Measurements from ENCODE around the gene IFI30.

IFI30 gene

DNA sequence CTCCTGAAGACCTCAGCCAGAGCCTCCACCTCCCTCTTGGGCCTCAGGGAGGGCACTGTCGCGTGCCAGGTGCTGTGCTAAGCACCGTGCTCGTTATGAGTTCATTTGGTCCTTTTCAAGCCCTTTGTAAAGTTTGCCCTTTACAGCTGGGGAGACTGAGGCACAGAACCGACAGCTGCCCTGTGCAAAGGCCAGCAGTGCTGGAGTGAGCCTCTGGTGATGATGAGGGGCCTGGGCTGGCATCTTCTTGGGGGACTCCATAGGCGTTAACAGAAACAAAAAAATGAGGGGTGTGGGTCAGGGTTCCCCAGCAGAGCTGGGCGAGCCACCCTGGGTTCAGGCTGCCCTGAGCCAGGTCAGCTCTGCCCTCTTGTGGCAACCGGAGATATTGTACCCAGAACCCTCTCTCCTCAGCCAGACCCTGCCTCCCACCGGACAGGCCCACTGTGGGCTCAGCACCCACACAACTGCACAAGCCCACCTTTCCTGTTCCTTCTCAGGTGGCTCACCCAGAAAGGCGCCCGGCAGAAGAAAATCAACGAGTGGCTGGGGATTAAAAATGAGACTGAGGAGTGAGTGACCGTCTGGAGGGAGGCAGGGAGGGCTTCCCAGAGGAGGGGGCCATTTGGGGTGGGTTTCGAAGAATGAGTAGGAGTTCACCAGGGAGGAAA, 5.5 kb upstream of the IFI30 start:
- Histone ChIP-seq H3K27me3 (no peaks in the 10 kb centered on the region), H3K36me3 (peaks cover 26 to 66% (median 55%) of the 10 kb centered on the region in 3 donors), H3K4me1 (peaks cover 0 to 2% (median 1%) of the 10 kb centered on the region in 4 donors), H3K27ac (no peak overlapping the region), H3K9me3 (no peaks in the 10 kb centered on the region), H3K4me3 (no peak overlapping the region)
- DNase-seq, result no peak
- intact Hi-C loops (cut with DNase I; ENCODE audit: low total_unique reads), result no loop called here
- TF ChIP-seq, protein P1, sequence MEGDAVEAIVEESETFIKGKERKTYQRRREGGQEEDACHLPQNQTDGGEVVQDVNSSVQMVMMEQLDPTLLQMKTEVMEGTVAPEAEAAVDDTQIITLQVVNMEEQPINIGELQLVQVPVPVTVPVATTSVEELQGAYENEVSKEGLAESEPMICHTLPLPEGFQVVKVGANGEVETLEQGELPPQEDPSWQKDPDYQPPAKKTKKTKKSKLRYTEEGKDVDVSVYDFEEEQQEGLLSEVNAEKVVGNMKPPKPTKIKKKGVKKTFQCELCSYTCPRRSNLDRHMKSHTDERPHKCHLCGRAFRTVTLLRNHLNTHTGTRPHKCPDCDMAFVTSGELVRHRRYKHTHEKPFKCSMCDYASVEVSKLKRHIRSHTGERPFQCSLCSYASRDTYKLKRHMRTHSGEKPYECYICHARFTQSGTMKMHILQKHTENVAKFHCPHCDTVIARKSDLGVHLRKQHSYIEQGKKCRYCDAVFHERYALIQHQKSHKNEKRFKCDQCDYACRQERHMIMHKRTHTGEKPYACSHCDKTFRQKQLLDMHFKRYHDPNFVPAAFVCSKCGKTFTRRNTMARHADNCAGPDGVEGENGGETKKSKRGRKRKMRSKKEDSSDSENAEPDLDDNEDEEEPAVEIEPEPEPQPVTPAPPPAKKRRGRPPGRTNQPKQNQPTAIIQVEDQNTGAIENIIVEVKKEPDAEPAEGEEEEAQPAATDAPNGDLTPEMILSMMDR (IDR thresholded peaks at IDR 0.05), result peak; percentile 68 to 73

- intact Hi-C loops (cut with DNase I; ENCODE audit: low total_unique reads), result no loop called here
- no peak for DNase-seq
- Histone ChIP-seq H3K27ac (no peak overlapping the region), H3K9me3 (no peaks in the 10 kb centered on the region), H3K4me3 (no peak overlapping the region), H3K36me3 (peaks cover 19 to 59% (median 48%) of the 10 kb centered on the region in 3 donors), H3K4me1 (peaks cover 0 to 8% (median 6%) of the 10 kb centered on the region in 4 donors), H3K27me3 (no peaks in the 10 kb centered on the region)
- TF ChIP-seq, protein P1 (IDR thresholded peaks at IDR 0.05), result no peak
Observed at GRCh38 chr19:18168673-18169381, 4.8 kb upstream of the IFI30 start.

- Histone ChIP-seq H3K27me3 (no peaks in the 10 kb centered on the region), H3K9me3 (no peaks in the 10 kb centered on the region), H3K27ac (no peak overlapping the region), H3K36me3 (peaks cover 17 to 42% (median 36%) of the 10 kb centered on the region in 3 donors), H3K4me3 (no peak overlapping the region), H3K4me1 (peaks cover 0 to 17% (median 11%) of the 10 kb centered on the region in 4 donors)
- TF ChIP-seq, protein P1 (IDR thresholded peaks at IDR 0.05), result no peak
- peak; percentile 64 to 76 for DNase-seq
- intact Hi-C loops (cut with DNase I; ENCODE audit: low total_unique reads), result no loop called here
Observed at GRCh38 chr19:18170714-18171255, 2.8 kb upstream of the IFI30 start.

- H3K4me3 ChIP-seq, result no peak overlapping the region
- no peak for DNase-seq
- no peak overlapping the region for H3K27ac ChIP-seq
- TF ChIP-seq, protein P1 (IDR thresholded peaks at IDR 0.05), result no peak
- H3K27me3 ChIP-seq, result no peaks in the 10 kb centered on the region
- H3K36me3 ChIP-seq, result peaks cover 8 to 32% (median 26%) of the 10 kb centered on the region in 3 donors
- intact Hi-C loops (cut with DNase I; ENCODE audit: low total_unique reads), result no loop called here
- peaks cover 0 to 17% (median 11%) of the 10 kb centered on the region in 4 donors for H3K4me1 ChIP-seq
- H3K9me3 ChIP-seq, result no peaks in the 10 kb centered on the region
Observed at GRCh38 chr19:18171605-18172327, 1.8 kb upstream of the IFI30 start.

DNA sequence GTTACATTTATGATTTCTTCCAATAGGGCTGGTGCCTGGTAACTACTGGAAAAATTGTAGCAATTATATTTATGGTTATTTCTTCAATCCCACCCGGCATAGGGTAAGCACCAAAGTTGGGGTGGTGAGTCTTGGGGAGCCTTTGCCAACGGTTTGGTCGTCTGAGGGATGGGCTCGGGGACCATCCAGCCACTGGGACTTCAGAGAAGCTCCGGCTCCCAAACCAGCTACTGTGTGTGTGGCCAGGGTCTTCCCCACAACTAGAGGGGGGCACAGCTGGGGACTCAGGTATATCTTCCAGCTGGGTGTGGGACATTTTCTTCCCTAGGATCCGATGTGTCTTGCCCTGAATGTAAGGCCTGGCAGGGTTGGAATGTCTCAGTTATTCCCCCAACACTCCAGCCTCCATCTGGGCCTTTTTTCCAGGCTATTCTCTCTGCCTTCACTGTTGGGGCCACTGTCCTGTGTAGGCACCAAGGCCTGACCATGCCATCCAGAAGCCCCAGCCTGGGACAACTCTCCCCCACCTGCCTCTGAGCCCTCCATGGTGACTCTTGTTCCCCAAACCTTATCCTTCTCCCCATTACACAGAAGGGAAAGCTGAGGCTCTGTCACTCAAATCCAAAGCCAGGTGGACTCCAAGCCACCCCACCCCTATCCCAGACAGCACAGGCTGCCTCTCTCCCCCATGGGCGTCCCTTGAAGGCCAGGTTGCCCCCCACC, 1.1 kb upstream of the IFI30 start:
- H3K27me3 ChIP-seq, result peaks cover 0 to under 1% of the 10 kb centered on the region in 2 donors
- TF ChIP-seq, protein P1 (IDR thresholded peaks at IDR 0.05), result no peak
- intact Hi-C loops (cut with DNase I; ENCODE audit: low total_unique reads), result no loop called here
- H3K4me3 ChIP-seq, result no peak overlapping the region
- H3K27ac ChIP-seq, result peak overlapping the region; percentile 4 to 49
- H3K4me1 ChIP-seq, result peaks cover 0 to 17% (median 11%) of the 10 kb centered on the region in 4 donors
- no peaks in the 10 kb centered on the region for H3K9me3 ChIP-seq
- H3K36me3 ChIP-seq, result peaks cover 2 to 25% (median 19%) of the 10 kb centered on the region in 3 donors
- no peak for DNase-seq
